K562 (cell line): ENCODE data around the gene NUDT22. TPM values are rescaled to one million over a fixed set of nuclear protein-coding genes. Genes with fewer than 3 reads are reported as not detected.

ENCODE experiments used
- AFF4 ChIP-seq: sonication (generic); formaldehyde crosslinking; IDR thresholded peaks from 2 replicates; pipeline ENCODE4 v1.8.0; 2023; ENCODE audit warnings: mild to moderate bottlenecking, missing genetic modification reagents
- CHD1 ChIP-seq: fragments of 200-600 bp; sonication (generic); IDR thresholded peaks from one replicate; pipeline ENCODE4 v1.6.1; 2012; ENCODE audit warnings: mild to moderate bottlenecking, moderate library complexity, low read length, inconsistent platforms
- EZH2 ChIP-seq: IDR thresholded peaks from 2 replicates; pipeline ENCODE4 v1.6.1; 2012; ENCODE audit warnings: low read depth, mild to moderate bottlenecking, inconsistent platforms, low read length, borderline replicate concordance
- HDAC2 ChIP-seq: fragments of 450-650 bp; IDR thresholded peaks from 2 replicates; pipeline ENCODE4 v1.6.1; 2016; ENCODE audit warnings: mild to moderate bottlenecking
- L3MBTL2 ChIP-seq: fragments of 450-650 bp; IDR thresholded peaks from 2 replicates; pipeline ENCODE4 v1.6.1; 2016; ENCODE audit warnings: mild to moderate bottlenecking, moderate library complexity
- NONO ChIP-seq, 2 experiments: fragments of 200-400 bp in 1 of 2; fragments of 450-650 bp in 1 of 2; formaldehyde crosslinking in 1 of 2; IDR thresholded peaks; 2 replicates each; pipeline ENCODE4 v1.6.1; 2017; ENCODE audit warnings: low read depth in 2 of 2, mild to moderate bottlenecking in 2 of 2, moderate library complexity in 2 of 2, low read length in 1 of 2
- REST ChIP-seq, 2 experiments: fragments of 450-650 bp; formaldehyde crosslinking in 1 of 2; IDR thresholded peaks; 2 replicates each; pipeline versions ENCODE4 v1.4.0 to v1.6.1; 2014 to 2020; ENCODE audit warnings: mild to moderate bottlenecking in 2 of 2, borderline replicate concordance in 1 of 2, low read depth in 1 of 2
- RNF2 ChIP-seq: sonication (generic); IDR thresholded peaks from 2 replicates; pipeline ENCODE4 v1.6.1; 2016
- SLC30A9 ChIP-seq: fragments of 250-450 bp; sonication (Bioruptor Pico); IDR thresholded peaks from 2 replicates; pipeline ENCODE4 v1.8.0; 2022; ENCODE audit warnings: mild to moderate bottlenecking, moderate library complexity
- TBP ChIP-seq: optimal IDR thresholded peaks from 2 replicates; pipeline ENCODE3; 2011; ENCODE audit warnings: low read depth, low read length, improper control_type of control experiment
- ZNF699 ChIP-seq: fragments of 250-450 bp; sonication (Bioruptor Pico); IDR thresholded peaks from 2 replicates; pipeline ENCODE4 v1.8.0; 2021; ENCODE audit warnings: mild to moderate bottlenecking, moderate library complexity; ENCODE audit not compliant: insufficient replicate concordance
- polyA plus RNA-seq, 8 experiments: library from polyadenylated mRNA; depleted of rRNA in 4 of 8; stranded (reverse) in 5 of 8; unstranded in 3 of 8; fragments of >200 nt; fragmentation: Nextera tagmentation in 2 of 8; fragmentation: Illumina TruSeq in 1 of 8; extraction: Ambion mirVana in 2 of 8; extraction: Trizol in 1 of 8; gene quantifications; 2 replicates each; pipeline versions ENCODE4 v1.2.1 to v1.2.3, GENCODE V29; 2011 to 2014; ENCODE audit warnings: inconsistent platforms in 1 of 8, missing spikeins in 1 of 8
- total RNA-seq, 7 experiments: library from RNA; depleted of rRNA in 6 of 7; stranded (reverse); fragments of >200 nt in 6 of 7; fragmentation: Illumina TruSeq in 2 of 7; extraction: Trizol in 2 of 7; gene quantifications; 2 replicates each; pipeline versions ENCODE4 v1.2.1 to v1.2.3, GENCODE V29; 2011 to 2021; ENCODE audit warnings: low replicate concordance in 1 of 7
- TF ChIP-seq, protein P1 (sequence below): sonication (generic); formaldehyde crosslinking; IDR thresholded peaks from 2 replicates; pipeline ENCODE4 v1.8.1; 2023; ENCODE audit warnings: mild to moderate bottlenecking, missing genetic modification reagents

The NUDT22 gene
- total and polyA plus RNA-seq, 9 of the 15 experiments (the other 6 are each of a cell fraction or from before 2014, with no cell fraction given), result 6.3 to 92.6 (median 37.4) TPM

DNA sequence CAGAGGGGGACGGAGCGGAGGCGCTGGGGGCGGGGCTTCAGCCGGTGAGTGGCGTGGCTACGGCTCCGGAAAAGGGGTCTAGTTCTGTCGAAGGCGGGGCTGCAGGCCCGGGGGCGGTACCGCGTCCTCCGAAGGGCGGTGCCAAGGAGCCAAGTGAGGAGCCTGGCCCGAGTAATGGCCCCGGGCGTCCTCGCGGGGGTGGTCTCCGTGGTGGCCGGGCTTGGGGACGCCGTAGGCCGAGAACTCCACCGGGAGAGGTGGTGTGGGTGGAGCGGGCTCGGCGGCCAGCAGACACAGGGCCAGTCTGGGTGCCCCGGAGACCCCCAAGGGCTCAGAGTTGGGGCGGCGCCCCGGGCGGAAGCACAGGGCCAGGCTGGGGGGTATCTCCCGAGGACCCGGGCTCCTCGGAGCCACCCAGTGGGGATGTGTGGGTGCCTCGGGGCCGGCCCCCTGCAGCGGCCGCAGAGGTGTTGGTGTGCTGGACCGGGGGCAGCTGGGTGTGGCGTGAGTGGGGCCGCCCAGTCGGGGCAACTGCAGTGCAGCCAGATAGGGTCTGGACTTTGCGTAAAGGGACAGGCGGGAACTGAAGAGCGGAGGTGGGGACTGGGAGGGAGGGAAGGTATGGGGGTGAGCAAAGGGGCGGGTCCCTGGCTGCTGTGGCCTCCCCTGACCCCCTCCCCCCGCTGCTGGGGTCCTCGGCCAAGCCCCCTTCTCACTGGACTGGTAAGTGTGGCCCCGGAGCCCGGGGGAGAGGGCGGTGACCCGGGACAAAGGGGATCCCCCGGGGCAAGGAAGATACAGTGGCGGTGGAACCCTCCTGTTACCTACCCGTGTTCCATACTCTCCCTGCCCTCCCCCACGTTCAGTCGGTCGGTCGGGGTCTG lies 15.7 kb downstream of the NUDT22 start (continued):
- TF ChIP-seq AFF4 (CRISPR knock-in tag) (no peak), RNF2 (no peak), L3MBTL2 (no peak), SLC30A9 (CRISPR knock-in tag) (no peak), TBP (peak; percentile 79), NONO (IDR thresholded peaks at IDR 0.05; ENCODE audit: low read depth in 2 of 2, low read length in 1 of 2) (peak; percentile 54 to 84), HDAC2 (no peak), CHD1 (no peak), ZNF699 (no peak), EZH2 (no peak), REST (IDR thresholded peaks at IDR 0.05; ENCODE audit: borderline replicate concordance) (no peak), REST (CRISPR knock-in tag; IDR thresholded peaks at IDR 0.05; ENCODE audit: low read depth) (peak; percentile 70; the same call in 1 of the 2 replicates)
- TF ChIP-seq, protein P1, sequence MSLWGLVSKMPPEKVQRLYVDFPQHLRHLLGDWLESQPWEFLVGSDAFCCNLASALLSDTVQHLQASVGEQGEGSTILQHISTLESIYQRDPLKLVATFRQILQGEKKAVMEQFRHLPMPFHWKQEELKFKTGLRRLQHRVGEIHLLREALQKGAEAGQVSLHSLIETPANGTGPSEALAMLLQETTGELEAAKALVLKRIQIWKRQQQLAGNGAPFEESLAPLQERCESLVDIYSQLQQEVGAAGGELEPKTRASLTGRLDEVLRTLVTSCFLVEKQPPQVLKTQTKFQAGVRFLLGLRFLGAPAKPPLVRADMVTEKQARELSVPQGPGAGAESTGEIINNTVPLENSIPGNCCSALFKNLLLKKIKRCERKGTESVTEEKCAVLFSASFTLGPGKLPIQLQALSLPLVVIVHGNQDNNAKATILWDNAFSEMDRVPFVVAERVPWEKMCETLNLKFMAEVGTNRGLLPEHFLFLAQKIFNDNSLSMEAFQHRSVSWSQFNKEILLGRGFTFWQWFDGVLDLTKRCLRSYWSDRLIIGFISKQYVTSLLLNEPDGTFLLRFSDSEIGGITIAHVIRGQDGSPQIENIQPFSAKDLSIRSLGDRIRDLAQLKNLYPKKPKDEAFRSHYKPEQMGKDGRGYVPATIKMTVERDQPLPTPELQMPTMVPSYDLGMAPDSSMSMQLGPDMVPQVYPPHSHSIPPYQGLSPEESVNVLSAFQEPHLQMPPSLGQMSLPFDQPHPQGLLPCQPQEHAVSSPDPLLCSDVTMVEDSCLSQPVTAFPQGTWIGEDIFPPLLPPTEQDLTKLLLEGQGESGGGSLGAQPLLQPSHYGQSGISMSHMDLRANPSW (CRISPR knock-in tag), result no peak
